HL-60 (cell line): Measurements from ENCODE around the gene CCNY.

ENCODE experiments used
- GABPA ChIP-seq: IDR thresholded peaks from 2 replicates; pipeline ENCODE4 v1.6.1; 2012; ENCODE audit warnings: low read depth
- POLR2AphosphoS5 ChIP-seq: IDR thresholded peaks from 2 replicates; pipeline ENCODE4 v1.6.1; 2012; ENCODE audit warnings: low read depth
- SPI1 ChIP-seq: IDR thresholded peaks from 2 replicates; pipeline ENCODE4 v1.6.1; 2012; ENCODE audit warnings: low read depth, mild to moderate bottlenecking, borderline replicate concordance
- TF ChIP-seq, protein P1 (sequence below): IDR thresholded peaks from one replicate; pipeline ENCODE4 v1.5.1; 2011; ENCODE audit warnings: low read length, control low read depth, inconsistent platforms; ENCODE audit not compliant: insufficient read depth
- TF ChIP-seq, protein P2 (sequence below): IDR thresholded peaks from 2 replicates; pipeline ENCODE4 v1.6.1; 2012; ENCODE audit warnings: low read depth; ENCODE audit not compliant: insufficient replicate concordance

DNA sequence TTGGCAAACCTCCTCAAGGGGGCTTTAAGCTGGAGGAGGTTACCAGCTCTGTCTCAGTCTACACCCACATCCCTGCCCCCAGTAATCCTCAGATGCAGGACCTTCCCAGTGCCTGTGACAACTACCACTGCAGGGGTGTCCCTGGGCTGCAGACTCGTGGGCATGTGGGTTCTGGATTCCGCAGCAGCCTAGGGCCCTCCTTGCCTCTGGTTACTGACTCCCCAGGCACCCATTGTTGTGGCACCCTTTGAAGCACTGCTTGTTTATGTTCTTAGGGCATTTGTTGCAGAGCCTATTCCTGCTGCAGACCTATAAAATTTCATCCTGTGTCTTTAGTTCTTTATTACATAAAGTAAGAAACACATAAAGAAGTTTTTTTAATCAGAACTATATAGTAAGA is 217.7 kb downstream of the CCNY start:
- TF ChIP-seq, protein P1, sequence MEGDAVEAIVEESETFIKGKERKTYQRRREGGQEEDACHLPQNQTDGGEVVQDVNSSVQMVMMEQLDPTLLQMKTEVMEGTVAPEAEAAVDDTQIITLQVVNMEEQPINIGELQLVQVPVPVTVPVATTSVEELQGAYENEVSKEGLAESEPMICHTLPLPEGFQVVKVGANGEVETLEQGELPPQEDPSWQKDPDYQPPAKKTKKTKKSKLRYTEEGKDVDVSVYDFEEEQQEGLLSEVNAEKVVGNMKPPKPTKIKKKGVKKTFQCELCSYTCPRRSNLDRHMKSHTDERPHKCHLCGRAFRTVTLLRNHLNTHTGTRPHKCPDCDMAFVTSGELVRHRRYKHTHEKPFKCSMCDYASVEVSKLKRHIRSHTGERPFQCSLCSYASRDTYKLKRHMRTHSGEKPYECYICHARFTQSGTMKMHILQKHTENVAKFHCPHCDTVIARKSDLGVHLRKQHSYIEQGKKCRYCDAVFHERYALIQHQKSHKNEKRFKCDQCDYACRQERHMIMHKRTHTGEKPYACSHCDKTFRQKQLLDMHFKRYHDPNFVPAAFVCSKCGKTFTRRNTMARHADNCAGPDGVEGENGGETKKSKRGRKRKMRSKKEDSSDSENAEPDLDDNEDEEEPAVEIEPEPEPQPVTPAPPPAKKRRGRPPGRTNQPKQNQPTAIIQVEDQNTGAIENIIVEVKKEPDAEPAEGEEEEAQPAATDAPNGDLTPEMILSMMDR = no peak
- TF ChIP-seq GABPA (no peak), POLR2AphosphoS5 (no peak), SPI1 (no peak)
- TF ChIP-seq, protein P2, sequence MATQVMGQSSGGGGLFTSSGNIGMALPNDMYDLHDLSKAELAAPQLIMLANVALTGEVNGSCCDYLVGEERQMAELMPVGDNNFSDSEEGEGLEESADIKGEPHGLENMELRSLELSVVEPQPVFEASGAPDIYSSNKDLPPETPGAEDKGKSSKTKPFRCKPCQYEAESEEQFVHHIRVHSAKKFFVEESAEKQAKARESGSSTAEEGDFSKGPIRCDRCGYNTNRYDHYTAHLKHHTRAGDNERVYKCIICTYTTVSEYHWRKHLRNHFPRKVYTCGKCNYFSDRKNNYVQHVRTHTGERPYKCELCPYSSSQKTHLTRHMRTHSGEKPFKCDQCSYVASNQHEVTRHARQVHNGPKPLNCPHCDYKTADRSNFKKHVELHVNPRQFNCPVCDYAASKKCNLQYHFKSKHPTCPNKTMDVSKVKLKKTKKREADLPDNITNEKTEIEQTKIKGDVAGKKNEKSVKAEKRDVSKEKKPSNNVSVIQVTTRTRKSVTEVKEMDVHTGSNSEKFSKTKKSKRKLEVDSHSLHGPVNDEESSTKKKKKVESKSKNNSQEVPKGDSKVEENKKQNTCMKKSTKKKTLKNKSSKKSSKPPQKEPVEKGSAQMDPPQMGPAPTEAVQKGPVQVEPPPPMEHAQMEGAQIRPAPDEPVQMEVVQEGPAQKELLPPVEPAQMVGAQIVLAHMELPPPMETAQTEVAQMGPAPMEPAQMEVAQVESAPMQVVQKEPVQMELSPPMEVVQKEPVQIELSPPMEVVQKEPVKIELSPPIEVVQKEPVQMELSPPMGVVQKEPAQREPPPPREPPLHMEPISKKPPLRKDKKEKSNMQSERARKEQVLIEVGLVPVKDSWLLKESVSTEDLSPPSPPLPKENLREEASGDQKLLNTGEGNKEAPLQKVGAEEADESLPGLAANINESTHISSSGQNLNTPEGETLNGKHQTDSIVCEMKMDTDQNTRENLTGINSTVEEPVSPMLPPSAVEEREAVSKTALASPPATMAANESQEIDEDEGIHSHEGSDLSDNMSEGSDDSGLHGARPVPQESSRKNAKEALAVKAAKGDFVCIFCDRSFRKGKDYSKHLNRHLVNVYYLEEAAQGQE = no peak
